Neuronal stem cell (in vitro differentiated cells): ENCODE measurements around the gene IGF1R.

ENCODE experiments used
- DNase-seq: peaks from one replicate; pipeline ENCODE4 v3.0.0-alpha.2; 2013; ENCODE audit warnings: low spot score
- H2AFZ ChIP-seq: one replicate; pipeline ENCODE4 v1.6.1; 2013; ENCODE audit warnings: mild to moderate bottlenecking, low read length, inconsistent platforms
- H2AK5ac ChIP-seq: 2 replicates; pipeline ENCODE4 v1.6.1; 2013; ENCODE audit warnings: low read depth, mild to moderate bottlenecking, inconsistent platforms, low read length, moderate library complexity, mixed read lengths
- H2BK120ac ChIP-seq: 2 replicates; pipeline ENCODE4 v1.6.1; 2013; ENCODE audit warnings: low read depth, mild to moderate bottlenecking, inconsistent platforms, low read length, moderate library complexity, mixed read lengths
- H2BK12ac ChIP-seq: one replicate; pipeline ENCODE4 v1.6.1; 2013; ENCODE audit warnings: low read length, inconsistent platforms
- H2BK15ac ChIP-seq: 2 replicates; pipeline ENCODE4 v1.6.1; 2013; ENCODE audit warnings: mild to moderate bottlenecking, low read length, inconsistent platforms, mixed read lengths
- H2BK5ac ChIP-seq: one replicate; pipeline ENCODE4 v1.6.1; 2013; ENCODE audit warnings: inconsistent platforms, mild to moderate bottlenecking, low read length, moderate library complexity
- H3K14ac ChIP-seq: one replicate; pipeline ENCODE4 v1.6.1; 2013; ENCODE audit warnings: low read length, inconsistent platforms
- H3K18ac ChIP-seq: 2 replicates; pipeline ENCODE4 v1.6.1; 2013; ENCODE audit warnings: low read length, inconsistent platforms
- H3K23ac ChIP-seq: 2 replicates; pipeline ENCODE4 v1.6.1; 2013; ENCODE audit warnings: low read depth, mild to moderate bottlenecking, mixed read lengths, low read length, inconsistent platforms; ENCODE audit not compliant: poor library complexity
- H3K27ac ChIP-seq: replicated peaks from 3 replicates; pipeline ENCODE4 v1.5.1; 2013; ENCODE audit warnings: low read length, inconsistent platforms
- H3K27me3 ChIP-seq, 3 experiments: 2 replicates each; pipeline ENCODE4 v1.6.1; 2013; ENCODE audit warnings: low read length in 3 of 3, mild to moderate bottlenecking in 2 of 3, inconsistent platforms in 1 of 3, low read depth in 1 of 3, mixed read lengths in 1 of 3, moderate library complexity in 1 of 3; ENCODE audit not compliant: control insufficient read depth in 3 of 3, insufficient read depth in 3 of 3
- H3K36me3 ChIP-seq, 2 donors: replicated peaks in 1 of 2; 2 replicates each; pipeline ENCODE4 v1.6.1; 2013; ENCODE audit warnings: low read length in 2 of 2; ENCODE audit not compliant: control insufficient read depth in 2 of 2, insufficient read depth in 2 of 2
- H3K4ac ChIP-seq: 2 replicates; pipeline ENCODE4 v1.6.1; 2013; ENCODE audit warnings: inconsistent platforms, mild to moderate bottlenecking, low read length, moderate library complexity
- H3K4me1 ChIP-seq, 2 donors: 1 replicate in 1 of 2; 2 replicates in 1 of 2; pipeline ENCODE4 v1.6.1; 2013; ENCODE audit warnings: low read length in 2 of 2, low read depth in 1 of 2; ENCODE audit not compliant: control insufficient read depth in 2 of 2, insufficient read depth in 1 of 2
- H3K4me2 ChIP-seq: one replicate; pipeline ENCODE4 v1.6.1; 2013; ENCODE audit warnings: mild to moderate bottlenecking, low read length, inconsistent platforms; ENCODE audit not compliant: insufficient read depth, poor library complexity, severe bottlenecking
- H3K4me3 ChIP-seq, 2 donors: 2 replicates each; pipeline ENCODE4 v1.5.1; 2013; ENCODE audit warnings: low read length in 2 of 2, mild to moderate bottlenecking in 2 of 2, inconsistent platforms in 1 of 2, moderate library complexity in 1 of 2
- H3K79me1 ChIP-seq: one replicate; pipeline ENCODE4 v1.6.1; 2013; ENCODE audit warnings: low read depth, mild to moderate bottlenecking, inconsistent platforms, low read length, moderate library complexity
- H3K9ac ChIP-seq: one replicate; pipeline ENCODE4 v1.6.1; 2013; ENCODE audit warnings: mild to moderate bottlenecking, low read depth, low read length, inconsistent platforms; ENCODE audit not compliant: poor library complexity
- H3K9me3 ChIP-seq, 2 donors: replicated peaks in 1 of 2; 2 replicates each; pipeline versions ENCODE3 to v1.6.1; 2013; ENCODE audit warnings: low read length in 2 of 2, mild to moderate bottlenecking in 2 of 2, inconsistent platforms in 1 of 2, low read depth in 1 of 2, mixed read lengths in 1 of 2, moderate library complexity in 1 of 2; ENCODE audit not compliant: control insufficient read depth in 2 of 2, insufficient read depth in 1 of 2
- H4K8ac ChIP-seq: one replicate; pipeline ENCODE4 v1.6.1; 2013; ENCODE audit warnings: low read depth, mild to moderate bottlenecking, inconsistent platforms, low read length, moderate library complexity
- H4K91ac ChIP-seq: one replicate; pipeline ENCODE4 v1.6.1; 2013; ENCODE audit warnings: low read length, low read depth, mild to moderate bottlenecking, inconsistent platforms; ENCODE audit not compliant: poor library complexity
- WGBS, 2 donors: extraction: QIAGEN DNeasy Blood & Tissue Kit; methylation state at CpG; one replicate each; pipeline ENCODE4 v1.1.7; 2013; ENCODE audit warnings: missing lambda C conversion rate in 2 of 2, mixed read lengths in 1 of 2; ENCODE audit not compliant: insufficient read length in 2 of 2, insufficient replicate concordance in 1 of 2; ENCODE audit errors: extremely low coverage in 2 of 2; 5-methylcytosine and 5-hydroxymethylcytosine counted together

The IGF1R gene

DNA sequence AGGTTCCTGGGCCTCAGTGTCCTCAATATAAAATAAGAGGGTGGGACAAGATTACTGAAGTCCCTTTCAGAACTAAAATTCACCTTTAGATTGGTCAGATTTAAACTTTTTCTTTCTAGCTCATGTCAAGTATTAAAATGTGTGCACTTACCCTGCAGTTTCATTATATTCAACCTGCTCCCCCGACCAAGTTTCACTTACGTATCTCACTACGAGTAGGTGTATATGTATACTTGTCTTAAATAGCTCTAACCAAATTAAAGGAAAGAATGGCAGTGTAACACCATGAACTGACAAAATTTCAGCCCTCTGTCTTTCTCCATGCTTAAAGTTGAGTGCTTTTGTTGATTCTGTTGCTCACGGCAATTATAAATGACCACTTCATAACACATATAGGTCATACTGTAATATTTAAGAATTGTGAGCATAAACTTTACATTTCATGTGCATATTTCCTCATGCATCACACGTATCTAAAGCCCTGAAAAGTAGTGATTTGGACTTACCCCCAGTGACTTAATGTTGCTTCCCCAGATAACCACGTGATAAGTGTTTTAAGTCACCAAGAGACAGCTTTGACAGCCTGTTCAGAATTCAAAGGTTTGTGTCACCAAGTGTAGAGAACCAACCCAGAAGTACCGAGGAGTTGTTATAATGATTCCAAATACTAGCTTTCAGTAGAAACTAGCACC lies 289.2 kb downstream of the IGF1R start:
- Histone ChIP-seq H3K4me1 (peaks cover 0 to 2% of the 10 kb centered on the region in 2 donors), H2BK12ac (no peak overlapping the region), H2AK5ac (no peak overlapping the region), H3K18ac (no peak overlapping the region), H3K27ac (no peak overlapping the region), H2BK5ac (no peak overlapping the region), H3K4ac (no peak overlapping the region), H3K9me3 (no peaks in the 10 kb centered on the region), H3K14ac (no peak overlapping the region), H2AFZ (no peak overlapping the region), H3K27me3 (no peaks in the 10 kb centered on the region), H3K23ac (no peak overlapping the region), H4K8ac (no peak overlapping the region), H3K9ac (no peak overlapping the region), H2BK120ac (no peak overlapping the region), H2BK15ac (no peak overlapping the region), H3K4me2 (no peak overlapping the region), H4K91ac (no peak overlapping the region), H3K79me1 (peaks cover 1% of the 10 kb centered on the region), H3K4me3 (no peak overlapping the region), H3K36me3 (peaks cover 22 to 97% of the 10 kb centered on the region in 2 donors)
- no CpG with 5 or more reads among the region's 7 CpGs for WGBS, 2 donors
- no peak for DNase-seq

- peaks cover 0 to 2% of the 10 kb centered on the region in 2 donors for H3K4me1 ChIP-seq
- no peak overlapping the region for H2BK120ac ChIP-seq
- no peak for DNase-seq
- peaks cover 1% of the 10 kb centered on the region for H3K79me1 ChIP-seq
- no CpG with 5 or more reads among the region's 4 CpGs for WGBS, 2 donors
- no peak overlapping the region for H2AK5ac ChIP-seq
- H3K27ac ChIP-seq: no peak overlapping the region
- no peak overlapping the region for H4K91ac ChIP-seq
- no peak overlapping the region for H3K4me2 ChIP-seq
- H3K4me3 ChIP-seq: no peak overlapping the region
- no peak overlapping the region for H3K23ac ChIP-seq
- H3K9me3 ChIP-seq: no peaks in the 10 kb centered on the region
- no peak overlapping the region for H3K9ac ChIP-seq
- peak overlapping the region; percentile 60 for H3K4ac ChIP-seq
- no peak overlapping the region for H2BK15ac ChIP-seq
- no peak overlapping the region for H3K14ac ChIP-seq
- H2BK5ac ChIP-seq: no peak overlapping the region
- no peak overlapping the region for H4K8ac ChIP-seq
- H3K18ac ChIP-seq: no peak overlapping the region
- peaks cover 25 to 97% of the 10 kb centered on the region in 2 donors for H3K36me3 ChIP-seq
- H2AFZ ChIP-seq: no peak overlapping the region
- no peak overlapping the region for H2BK12ac ChIP-seq
- no peaks in the 10 kb centered on the region for H3K27me3 ChIP-seq
Measured at GRCh38 chr15:98938105-98938417, 289.7 kb downstream of the IGF1R start.

GRCh38 chr15:98938799-98939198 lies 290.5 kb downstream of the IGF1R start:
- Histone ChIP-seq H2BK5ac (no peak overlapping the region), H3K4me1 (peaks cover 0 to 2% of the 10 kb centered on the region in 2 donors), H4K91ac (no peak overlapping the region), H3K9me3 (no peaks in the 10 kb centered on the region), H3K23ac (no peak overlapping the region), H3K79me1 (peaks cover 1% of the 10 kb centered on the region), H4K8ac (no peak overlapping the region), H3K4me2 (no peak overlapping the region), H3K9ac (no peak overlapping the region), H3K18ac (no peak overlapping the region), H2BK15ac (no peak overlapping the region), H3K4me3 (no peak overlapping the region), H3K4ac (no peak overlapping the region), H3K14ac (no peak overlapping the region), H2BK12ac (no peak overlapping the region), H3K36me3 (peaks cover 25 to 97% of the 10 kb centered on the region in 2 donors), H2AK5ac (no peak overlapping the region), H3K27ac (no peak overlapping the region), H2AFZ (no peak overlapping the region), H3K27me3 (no peaks in the 10 kb centered on the region), H2BK120ac (no peak overlapping the region)
- no peak for DNase-seq
- no CpG with 5 or more reads among the region's 5 CpGs for WGBS, 2 donors

GRCh38 chr15:98939311-98940080 lies 291.2 kb downstream of the IGF1R start:
- H3K79me1 ChIP-seq: peaks cover 1% of the 10 kb centered on the region
- no peak overlapping the region for H3K23ac ChIP-seq
- no peak overlapping the region for H4K8ac ChIP-seq
- H3K9ac ChIP-seq: no peak overlapping the region
- H3K18ac ChIP-seq: no peak overlapping the region
- H2BK12ac ChIP-seq: no peak overlapping the region
- peaks cover 24 to 97% of the 10 kb centered on the region in 2 donors for H3K36me3 ChIP-seq
- H3K4me1 ChIP-seq: peaks cover 0 to 2% of the 10 kb centered on the region in 2 donors
- H2BK5ac ChIP-seq: no peak overlapping the region
- H3K4me3 ChIP-seq: no peak overlapping the region
- H2BK120ac ChIP-seq: no peak overlapping the region
- no peak overlapping the region for H3K27ac ChIP-seq
- no peak overlapping the region for H2AFZ ChIP-seq
- H3K14ac ChIP-seq: no peak overlapping the region
- WGBS, 2 donors: no CpG with 5 or more reads among the region's 13 CpGs
- H2BK15ac ChIP-seq: no peak overlapping the region
- no peak overlapping the region for H2AK5ac ChIP-seq
- no peaks in the 10 kb centered on the region for H3K9me3 ChIP-seq
- no peak overlapping the region for H3K4ac ChIP-seq
- H3K4me2 ChIP-seq: no peak overlapping the region
- no peaks in the 10 kb centered on the region for H3K27me3 ChIP-seq
- H4K91ac ChIP-seq: no peak overlapping the region
- DNase-seq: no peak
